Measurements from ENCODE around the gene LPCAT1.

- no peak for TF ChIP-seq EZH2 (IDR thresholded peaks at IDR 0.05; ENCODE audit: insufficient read depth, low read length)
- no peak for TF ChIP-seq CTCF (IDR thresholded peaks at IDR 0.05; ENCODE audit: insufficient read depth, low read depth, low read length)
Observed at GRCh38 chr5:1467341-1468246, 56.2 kb downstream of the LPCAT1 start.
